ENCODE data around the gene HSD11B2. TPM values are rescaled to one million over a fixed set of nuclear protein-coding genes. Genes with fewer than 3 reads are reported as not detected.

The HSD11B2 gene
- total RNA-seq, 1 experiment from 2014 or later = 2.4 TPM

- ATAC-seq (no peak), DNase-seq (no peak)
- Histone ChIP-seq H3K4me2 (ENCODE audit: low read length) (no peak overlapping the region), H3F3A (ENCODE audit: low read length, unreplicated experiment) (no peaks in the 10 kb centered on the region), H4K20me1 (ENCODE audit: low read length) (no peaks in the 10 kb centered on the region), H3K9ac (ENCODE audit: low read length) (no peak overlapping the region), H3K36me3 (ENCODE audit: low read depth, low read length) (no peaks in the 10 kb centered on the region), H3K4me1 (ENCODE audit: insufficient read depth, low read length) (no peaks in the 10 kb centered on the region), H2AFZ (ENCODE audit: low read length) (no peak overlapping the region), H3K27ac (ENCODE audit: low read length) (no peak overlapping the region), H3K9me3 (ENCODE audit: low read length) (no peaks in the 10 kb centered on the region), H3K27me3 (ENCODE audit: low read length) (no peaks in the 10 kb centered on the region), H3K4me3 (ENCODE audit: low read length) (no peak overlapping the region), H3K9me2 (replicated peaks; ENCODE audit: low read length) (no peaks in the 10 kb centered on the region), H3K79me2 (ENCODE audit: low read length) (no peaks in the 10 kb centered on the region)
- BruUV-seq (replicated peaks) = no TSS peak
- POLR2A ChIA-PET (ENCODE audit: unreplicated experiment) = no interaction called here
- intact Hi-C loops (cut with micrococcal nuclease) = no loop called here
- TF ChIP-seq, protein P1, sequence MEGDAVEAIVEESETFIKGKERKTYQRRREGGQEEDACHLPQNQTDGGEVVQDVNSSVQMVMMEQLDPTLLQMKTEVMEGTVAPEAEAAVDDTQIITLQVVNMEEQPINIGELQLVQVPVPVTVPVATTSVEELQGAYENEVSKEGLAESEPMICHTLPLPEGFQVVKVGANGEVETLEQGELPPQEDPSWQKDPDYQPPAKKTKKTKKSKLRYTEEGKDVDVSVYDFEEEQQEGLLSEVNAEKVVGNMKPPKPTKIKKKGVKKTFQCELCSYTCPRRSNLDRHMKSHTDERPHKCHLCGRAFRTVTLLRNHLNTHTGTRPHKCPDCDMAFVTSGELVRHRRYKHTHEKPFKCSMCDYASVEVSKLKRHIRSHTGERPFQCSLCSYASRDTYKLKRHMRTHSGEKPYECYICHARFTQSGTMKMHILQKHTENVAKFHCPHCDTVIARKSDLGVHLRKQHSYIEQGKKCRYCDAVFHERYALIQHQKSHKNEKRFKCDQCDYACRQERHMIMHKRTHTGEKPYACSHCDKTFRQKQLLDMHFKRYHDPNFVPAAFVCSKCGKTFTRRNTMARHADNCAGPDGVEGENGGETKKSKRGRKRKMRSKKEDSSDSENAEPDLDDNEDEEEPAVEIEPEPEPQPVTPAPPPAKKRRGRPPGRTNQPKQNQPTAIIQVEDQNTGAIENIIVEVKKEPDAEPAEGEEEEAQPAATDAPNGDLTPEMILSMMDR (conservative IDR thresholded peaks at IDR 0.05; ENCODE audit: low read depth, low read length) = no peak
- no peak for TF ChIP-seq EZH2 (IDR thresholded peaks at IDR 0.05; ENCODE audit: low read length, unreplicated experiment)
- CTCF ChIA-PET = no interaction called here
These were observed 11.0 kb downstream of the HSD11B2 start for GRCh38 chr16:67441907-67442306.

DNA sequence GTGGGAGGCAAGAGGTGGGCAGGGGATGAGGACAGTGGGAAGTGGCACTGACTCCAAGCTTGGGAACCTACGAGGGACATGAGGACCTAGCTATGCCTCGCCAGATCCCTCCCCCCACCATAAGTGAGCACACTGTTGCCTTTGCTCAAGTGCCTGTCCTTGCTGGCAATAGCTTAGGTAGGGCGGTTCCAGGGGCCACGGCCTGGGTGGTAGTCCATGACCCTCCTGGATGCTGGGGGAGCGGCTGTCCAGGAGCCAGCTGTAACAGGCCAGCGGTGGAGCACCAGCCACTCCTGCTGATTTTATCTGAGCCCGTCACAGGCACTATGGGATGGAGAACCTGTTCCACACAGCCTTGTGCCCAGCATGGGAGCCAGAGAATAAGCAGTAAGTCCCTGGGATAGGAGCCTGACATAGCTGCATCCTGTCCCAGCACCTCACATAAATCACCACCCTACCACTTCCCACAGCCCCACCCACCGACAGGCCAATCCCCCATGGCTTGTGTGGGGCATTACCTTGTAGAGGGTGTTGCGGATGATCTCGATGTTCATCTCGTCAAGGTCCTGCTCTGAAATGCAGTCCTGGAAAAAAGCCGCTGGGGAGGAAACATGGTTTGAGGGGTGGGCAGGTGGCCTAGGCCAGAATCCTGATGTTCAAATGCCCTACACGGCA is 11.8 kb downstream of the HSD11B2 start:
- POLR2A ChIA-PET (ENCODE audit: unreplicated experiment) = no interaction called here
- no peak for ATAC-seq
- H4K20me1 ChIP-seq (ENCODE audit: low read length) = no peaks in the 10 kb centered on the region
- no peaks in the 10 kb centered on the region for H3K9me2 ChIP-seq (replicated peaks; ENCODE audit: low read length)
- H3K4me3 ChIP-seq (ENCODE audit: low read length) = no peak overlapping the region
- H3K4me1 ChIP-seq (ENCODE audit: insufficient read depth, low read length) = no peaks in the 10 kb centered on the region
- TF ChIP-seq EZH2 (IDR thresholded peaks at IDR 0.05; ENCODE audit: low read length, unreplicated experiment) (no peak), EZH2phosphoT487 (IDR thresholded peaks at IDR 0.05; ENCODE audit: borderline replicate concordance, low read length) (no peak)
- H3K36me3 ChIP-seq (ENCODE audit: low read depth, low read length) = no peaks in the 10 kb centered on the region
- no peak for DNase-seq
- intact Hi-C loops (cut with micrococcal nuclease) = no loop called here
- no peak overlapping the region for H2AFZ ChIP-seq (ENCODE audit: low read length)
- H3K27me3 ChIP-seq (ENCODE audit: low read length) = no peaks in the 10 kb centered on the region
- no peak overlapping the region for H3K9ac ChIP-seq (ENCODE audit: low read length)
- no peak overlapping the region for H3K4me2 ChIP-seq (ENCODE audit: low read length)
- H3K27ac ChIP-seq (ENCODE audit: low read length) = no peak overlapping the region
- no peaks in the 10 kb centered on the region for H3F3A ChIP-seq (ENCODE audit: low read length, unreplicated experiment)
- CTCF ChIA-PET = no interaction called here
- H3K79me2 ChIP-seq (ENCODE audit: low read length) = no peaks in the 10 kb centered on the region
- H3K9me3 ChIP-seq (ENCODE audit: low read length) = no peaks in the 10 kb centered on the region
- BruUV-seq (replicated peaks) = no TSS peak

GRCh38 chr16:67443265-67443664 is 12.3 kb downstream of the HSD11B2 start:
- Histone ChIP-seq H3K4me3 (ENCODE audit: low read length) (no peak overlapping the region), H3K27me3 (ENCODE audit: low read length) (no peaks in the 10 kb centered on the region), H3F3A (ENCODE audit: low read length, unreplicated experiment) (no peaks in the 10 kb centered on the region), H2AFZ (ENCODE audit: low read length) (no peak overlapping the region), H3K9me2 (replicated peaks; ENCODE audit: low read length) (no peaks in the 10 kb centered on the region), H4K20me1 (ENCODE audit: low read length) (no peaks in the 10 kb centered on the region), H3K27ac (ENCODE audit: low read length) (no peak overlapping the region), H3K4me1 (ENCODE audit: insufficient read depth, low read length) (no peaks in the 10 kb centered on the region), H3K79me2 (ENCODE audit: low read length) (no peaks in the 10 kb centered on the region), H3K36me3 (ENCODE audit: low read depth, low read length) (no peaks in the 10 kb centered on the region), H3K9ac (ENCODE audit: low read length) (no peak overlapping the region), H3K9me3 (ENCODE audit: low read length) (no peaks in the 10 kb centered on the region), H3K4me2 (ENCODE audit: low read length) (no peak overlapping the region)
- BruUV-seq (replicated peaks) = no TSS peak
- TF ChIP-seq, protein P1 (conservative IDR thresholded peaks at IDR 0.05; ENCODE audit: low read depth, low read length) = no peak
- TF ChIP-seq EZH2phosphoT487 (IDR thresholded peaks at IDR 0.05; ENCODE audit: borderline replicate concordance, low read length) = no peak
- no peak for TF ChIP-seq EZH2 (IDR thresholded peaks at IDR 0.05; ENCODE audit: low read length, unreplicated experiment)
- intact Hi-C loops (cut with micrococcal nuclease) = no loop called here
- ChIA-PET CTCF (no interaction called here), POLR2A (ENCODE audit: unreplicated experiment) (no interaction called here)
- ATAC-seq (no peak), DNase-seq (no peak)
